ENCODE data around the gene OSBPL5. TPM values are rescaled to one million over a fixed set of nuclear protein-coding genes. Genes with fewer than 3 reads are reported as not detected.

The OSBPL5 gene
- total and polyA plus RNA-seq, 2 of the 4 experiments (the other 2 are of a cell fraction): 14.9 to 22.3 TPM

DNA sequence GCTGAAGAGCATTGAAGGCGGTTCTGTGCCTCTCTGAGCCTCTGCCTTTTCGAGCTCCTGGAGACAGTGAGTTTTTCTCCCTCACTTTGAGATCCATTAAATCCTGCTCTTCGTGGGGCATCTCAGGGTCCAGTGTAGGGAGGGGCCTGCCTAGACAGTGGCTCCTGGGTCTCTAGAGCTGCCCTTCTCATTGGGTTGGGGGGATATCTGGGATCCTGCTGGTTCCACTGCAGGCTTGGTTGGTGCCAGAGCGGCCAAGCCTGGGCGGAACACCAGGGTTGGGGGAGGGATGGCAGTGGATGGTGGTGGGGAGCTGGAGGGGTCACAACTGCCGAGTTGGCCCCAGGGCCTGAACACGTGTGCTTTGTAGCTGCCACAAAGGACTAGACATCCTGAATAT is 55.7 kb downstream of the OSBPL5 start:
- Histone ChIP-seq H4K5ac (ENCODE audit: low read depth, low read length) (no peak overlapping the region), H3K36me3 (ENCODE audit: control insufficient read depth, insufficient read depth, low read length) (peaks cover 37% of the 10 kb centered on the region), H3K9ac (ENCODE audit: low read depth, low read length) (no peak overlapping the region), H3K23ac (ENCODE audit: low read depth, low read length) (no peak overlapping the region), H2BK20ac (ENCODE audit: low read depth, low read length) (no peak overlapping the region), H4K8ac (ENCODE audit: low read depth in 2 of 2, low read length in 2 of 2) (no peak overlapping the region), H2AFZ (replicated peaks; ENCODE audit: low read length, poor library complexity) (no peak overlapping the region), H3K4me2 (ENCODE audit: low read depth, low read length) (no peak overlapping the region), H3K27ac (ENCODE audit: insufficient read depth, low read length) (no peak overlapping the region), H3K4ac (ENCODE audit: low read depth, low read length) (no peak overlapping the region), H4K20me1 (ENCODE audit: insufficient read depth, low read length) (no peaks in the 10 kb centered on the region; the same call in 1 of the 2 replicates), H3K18ac (ENCODE audit: low read depth, low read length) (no peak overlapping the region), H2AK9ac (replicated peaks; ENCODE audit: low read depth, low read length, poor library complexity) (no peak overlapping the region), H3K27me3 (ENCODE audit: control insufficient read depth, insufficient read depth, low read length) (no peaks in the 10 kb centered on the region), H4K91ac (ENCODE audit: insufficient read depth, low read depth, low read length) (no peak overlapping the region), H3K79me1 (ENCODE audit: low read depth in 1 of 2, low read length in 2 of 2) (peaks cover 0 to 6% of the 10 kb centered on the region in 2 experiments; a peak in 1 of 4 replicates), H2BK15ac (ENCODE audit: low read depth, low read length) (no peak overlapping the region), H2AK5ac (ENCODE audit: low read depth, low read length) (no peak overlapping the region), H2BK5ac (ENCODE audit: low read depth, low read length, poor library complexity, severe bottlenecking) (no peak overlapping the region), H2BK120ac (ENCODE audit: low read depth, low read length) (no peak overlapping the region), H3K9me1 (ENCODE audit: insufficient read depth, low read length) (peaks cover 3% of the 10 kb centered on the region; the same call in 1 of the 2 replicates), H3K4me3 (ENCODE audit: insufficient read depth, low read depth, low read length) (no peak overlapping the region), H3K14ac (replicated peaks; ENCODE audit: low read depth, low read length) (no peak overlapping the region), H3K56ac (ENCODE audit: extremely low read depth, insufficient read depth, low read length) (no peak overlapping the region), H3K9me3 (ENCODE audit: control insufficient read depth, insufficient read depth, low read length) (no peaks in the 10 kb centered on the region), H3K4me1 (ENCODE audit: control insufficient read depth, insufficient read depth, low read length) (peaks cover 2% of the 10 kb centered on the region; the same call in 1 of the 2 replicates)
- TF ChIP-seq RFX5 (IDR thresholded peaks at IDR 0.05; ENCODE audit: low read depth, low read length): no peak
- no peak for TF ChIP-seq FOS (IDR thresholded peaks at IDR 0.05; ENCODE audit: low read depth, low read length)
- TF ChIP-seq RAD21 (IDR thresholded peaks at IDR 0.05; ENCODE audit: low read length): no peak
- TF ChIP-seq MAFK (IDR thresholded peaks at IDR 0.05; ENCODE audit: low read depth, low read length): no peak
- no peak for DNase-seq
- intact Hi-C loops (cut with micrococcal nuclease): no loop called here
- in situ Hi-C loops (cut with MboI; ENCODE audit: low sequenced_read_pairs): no loop called here
- BruUV-seq (replicated peaks): no TSS peak
- ChIA-PET POLR2A (ENCODE audit: unreplicated experiment) (no interaction called here), CTCF (interaction anchor here (1.5 kb wide), 1 partner anchor 11 kb away, joined by 3 read pairs; no protein-coding TSS in a partner anchor)
- 100% methylated on average over 1 of the region's 7 CpGs; no CpG with 5 or more reads in 1 of the 2 experiments for WGBS, 2 experiments (ENCODE audit: extremely low coverage in 2 of 2, insufficient read length in 1 of 2)
- dilution Hi-C loops (cut with HindIII; ENCODE audit: low sequenced_read_pairs, unreplicated experiment): no loop called here
- no peak for ATAC-seq (ENCODE audit: low read depth)

Measured in IMR-90 (cell line).